Osteocyte (in vitro differentiated cells): ENCODE data around the gene CNGB1. TPM values are rescaled to one million over a fixed set of nuclear protein-coding genes. Genes with fewer than 3 reads are reported as not detected.

ENCODE experiments used
- DNase-seq: peaks from one replicate; pipeline ENCODE4 v3.0.0; 2021; ENCODE audit warnings: mixed read lengths; ENCODE audit not compliant: unreplicated experiment; ENCODE audit errors: extremely low spot score
- H3K27ac Mint-ChIP-seq: one replicate; pipeline ENCODE4 v1.8.0; 2021; ENCODE audit warnings: mild to moderate bottlenecking, mixed read lengths; ENCODE audit not compliant: unreplicated experiment
- H3K27me3 Mint-ChIP-seq: one replicate; pipeline ENCODE4 v1.8.0; 2021; ENCODE audit warnings: mixed read lengths; ENCODE audit not compliant: unreplicated experiment
- H3K36me3 Mint-ChIP-seq: one replicate; pipeline ENCODE4 v1.8.0; 2021; ENCODE audit warnings: mixed read lengths; ENCODE audit not compliant: unreplicated experiment
- H3K4me1 Mint-ChIP-seq: one replicate; pipeline ENCODE4 v1.8.0; 2021; ENCODE audit warnings: mixed read lengths; ENCODE audit not compliant: unreplicated experiment
- H3K4me3 Mint-ChIP-seq: one replicate; pipeline ENCODE4 v1.8.0; 2021; ENCODE audit warnings: mild to moderate bottlenecking, moderate library complexity, mixed read lengths; ENCODE audit not compliant: unreplicated experiment
- H3K9me3 Mint-ChIP-seq: one replicate; pipeline ENCODE4 v1.8.0; 2021; ENCODE audit warnings: mixed read lengths; ENCODE audit not compliant: unreplicated experiment
- total RNA-seq: library from RNA; stranded (reverse); gene quantifications from 2 replicates; pipeline ENCODE4 v1.2.1, GENCODE V29; 2021
- TF ChIP-seq, protein P1 (sequence below): fragments of 200-600 bp; sonication (generic); IDR thresholded peaks from 2 replicates; pipeline ENCODE4 v1.5.0; 2021; ENCODE audit warnings: antibody characterized with exemption, mild to moderate bottlenecking, moderate library complexity

CNGB1 gene
- total RNA-seq, 1 donor from 2014 or later: not detected

GRCh38 chr16:58002416-58002800 is 31.5 kb upstream of the CNGB1 start:
- TF ChIP-seq, protein P1, sequence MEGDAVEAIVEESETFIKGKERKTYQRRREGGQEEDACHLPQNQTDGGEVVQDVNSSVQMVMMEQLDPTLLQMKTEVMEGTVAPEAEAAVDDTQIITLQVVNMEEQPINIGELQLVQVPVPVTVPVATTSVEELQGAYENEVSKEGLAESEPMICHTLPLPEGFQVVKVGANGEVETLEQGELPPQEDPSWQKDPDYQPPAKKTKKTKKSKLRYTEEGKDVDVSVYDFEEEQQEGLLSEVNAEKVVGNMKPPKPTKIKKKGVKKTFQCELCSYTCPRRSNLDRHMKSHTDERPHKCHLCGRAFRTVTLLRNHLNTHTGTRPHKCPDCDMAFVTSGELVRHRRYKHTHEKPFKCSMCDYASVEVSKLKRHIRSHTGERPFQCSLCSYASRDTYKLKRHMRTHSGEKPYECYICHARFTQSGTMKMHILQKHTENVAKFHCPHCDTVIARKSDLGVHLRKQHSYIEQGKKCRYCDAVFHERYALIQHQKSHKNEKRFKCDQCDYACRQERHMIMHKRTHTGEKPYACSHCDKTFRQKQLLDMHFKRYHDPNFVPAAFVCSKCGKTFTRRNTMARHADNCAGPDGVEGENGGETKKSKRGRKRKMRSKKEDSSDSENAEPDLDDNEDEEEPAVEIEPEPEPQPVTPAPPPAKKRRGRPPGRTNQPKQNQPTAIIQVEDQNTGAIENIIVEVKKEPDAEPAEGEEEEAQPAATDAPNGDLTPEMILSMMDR: no peak
- Mint-ChIP-seq H3K27me3 (no peaks in the 10 kb centered on the region), H3K4me3 (no peak overlapping the region), H3K27ac (no peak overlapping the region), H3K4me1 (peaks cover 24% of the 10 kb centered on the region), H3K36me3 (peaks cover 15% of the 10 kb centered on the region), H3K9me3 (no peaks in the 10 kb centered on the region)
- no peak for DNase-seq

- H3K36me3 Mint-ChIP-seq: peaks cover 12% of the 10 kb centered on the region
- peak overlapping the region; percentile 92 for H3K4me3 Mint-ChIP-seq
- H3K27me3 Mint-ChIP-seq: no peaks in the 10 kb centered on the region
- no peak overlapping the region for H3K27ac Mint-ChIP-seq
- H3K4me1 Mint-ChIP-seq: peaks cover 24% of the 10 kb centered on the region
- DNase-seq: no peak
- H3K9me3 Mint-ChIP-seq: no peaks in the 10 kb centered on the region
- TF ChIP-seq, protein P1: no peak
Observed at GRCh38 chr16:58001781-58002415, 31.0 kb upstream of the CNGB1 start.

- Mint-ChIP-seq H3K27ac (peak within 1 kb of the TSS; percentile 79), H3K4me3 (peak within 1 kb of the TSS; percentile 92), H3K36me3 (peaks cover 11% of the 10 kb centered on the region), H3K27me3 (no peaks in the 10 kb centered on the region), H3K4me1 (peaks cover 24% of the 10 kb centered on the region), H3K9me3 (no peaks in the 10 kb centered on the region)
- TF ChIP-seq, protein P1: peak; percentile 80
- peak; percentile 95 for DNase-seq
Observed at GRCh38 chr16:58000706-58001676, 30.1 kb upstream of the CNGB1 start, which contains the start of gene USB1. TSS of gene USB1 (plus strand) at chr16:58001407. CDS start at chr16:58001484, 77 bp downstream.

DNA sequence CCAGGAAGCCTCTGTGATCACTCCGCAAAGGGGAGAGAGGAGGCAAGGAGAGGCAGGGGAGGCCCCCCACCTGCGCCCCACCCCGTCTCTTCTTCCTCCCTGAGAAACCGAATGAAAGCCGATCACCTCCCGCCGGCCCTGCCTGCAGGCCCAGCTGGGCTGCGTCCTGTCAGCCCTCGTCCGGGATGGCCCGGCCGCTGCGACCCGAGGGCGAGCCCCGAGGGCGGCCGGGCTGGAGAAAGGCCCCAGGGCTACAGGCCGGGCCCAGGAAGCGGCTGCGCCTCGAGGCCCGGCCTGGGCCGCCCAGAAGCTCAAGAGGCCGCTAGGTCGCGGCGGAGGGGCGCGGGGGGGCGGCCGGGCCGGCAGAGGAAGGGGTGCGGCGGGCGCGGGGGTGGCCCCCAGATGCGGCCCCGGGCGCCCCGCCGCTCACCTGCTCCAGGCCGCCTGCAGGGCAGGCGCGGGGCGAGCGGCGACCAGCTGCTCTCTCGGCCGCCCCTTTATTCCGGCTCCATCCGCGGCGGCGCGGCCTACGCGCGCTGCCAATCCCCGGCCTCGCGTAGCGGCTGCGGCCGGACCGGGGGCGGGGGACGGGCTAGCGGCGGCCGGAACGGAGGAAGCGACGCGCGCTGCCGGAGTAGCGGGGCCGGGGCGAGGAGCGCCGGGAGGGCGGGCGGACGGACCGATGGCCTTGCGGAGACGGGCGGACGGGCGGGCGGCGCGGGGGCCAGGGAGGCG is 29.2 kb upstream of the CNGB1 start, which contains the start of gene ZNF319:
ZNF319 (minus strand) TSS at position 702 of the 735 bp plus-strand sequence. CDS start 2,407 bp downstream, outside the sequence.
- H3K27ac Mint-ChIP-seq: peak within 1 kb of the TSS; percentile 79
- TF ChIP-seq, protein P1: no peak
- H3K9me3 Mint-ChIP-seq: no peaks in the 10 kb centered on the region
- H3K4me3 Mint-ChIP-seq: peak within 1 kb of the TSS; percentile 92
- no peak for DNase-seq
- peaks cover 11% of the 10 kb centered on the region for H3K36me3 Mint-ChIP-seq
- H3K27me3 Mint-ChIP-seq: no peaks in the 10 kb centered on the region
- H3K4me1 Mint-ChIP-seq: peaks cover 24% of the 10 kb centered on the region
